Osteocyte (in vitro differentiated cells): ENCODE results near the gene NCK1. TPM values are rescaled to one million over a fixed set of nuclear protein-coding genes. Genes with fewer than 3 reads are reported as not detected.

Source experiments
- DNase-seq: peaks from one replicate; pipeline ENCODE4 v3.0.0; 2021; ENCODE audit warnings: mixed read lengths; ENCODE audit not compliant: unreplicated experiment; ENCODE audit errors: extremely low spot score
- H3K27ac Mint-ChIP-seq: one replicate; pipeline ENCODE4 v1.8.0; 2021; ENCODE audit warnings: mild to moderate bottlenecking, mixed read lengths; ENCODE audit not compliant: unreplicated experiment
- H3K27me3 Mint-ChIP-seq: one replicate; pipeline ENCODE4 v1.8.0; 2021; ENCODE audit warnings: mixed read lengths; ENCODE audit not compliant: unreplicated experiment
- H3K36me3 Mint-ChIP-seq: one replicate; pipeline ENCODE4 v1.8.0; 2021; ENCODE audit warnings: mixed read lengths; ENCODE audit not compliant: unreplicated experiment
- H3K4me1 Mint-ChIP-seq: one replicate; pipeline ENCODE4 v1.8.0; 2021; ENCODE audit warnings: mixed read lengths; ENCODE audit not compliant: unreplicated experiment
- H3K4me3 Mint-ChIP-seq: one replicate; pipeline ENCODE4 v1.8.0; 2021; ENCODE audit warnings: mild to moderate bottlenecking, moderate library complexity, mixed read lengths; ENCODE audit not compliant: unreplicated experiment
- H3K9me3 Mint-ChIP-seq: one replicate; pipeline ENCODE4 v1.8.0; 2021; ENCODE audit warnings: mixed read lengths; ENCODE audit not compliant: unreplicated experiment
- total RNA-seq: library from RNA; stranded (reverse); gene quantifications from 2 replicates; pipeline ENCODE4 v1.2.1, GENCODE V29; 2021
- TF ChIP-seq, protein P1 (sequence below): fragments of 200-600 bp; sonication (generic); IDR thresholded peaks from 2 replicates; pipeline ENCODE4 v1.5.0; 2021; ENCODE audit warnings: antibody characterized with exemption, mild to moderate bottlenecking, moderate library complexity

Gene NCK1
- total RNA-seq, 1 donor from 2014 or later, result 38.6 TPM

DNA sequence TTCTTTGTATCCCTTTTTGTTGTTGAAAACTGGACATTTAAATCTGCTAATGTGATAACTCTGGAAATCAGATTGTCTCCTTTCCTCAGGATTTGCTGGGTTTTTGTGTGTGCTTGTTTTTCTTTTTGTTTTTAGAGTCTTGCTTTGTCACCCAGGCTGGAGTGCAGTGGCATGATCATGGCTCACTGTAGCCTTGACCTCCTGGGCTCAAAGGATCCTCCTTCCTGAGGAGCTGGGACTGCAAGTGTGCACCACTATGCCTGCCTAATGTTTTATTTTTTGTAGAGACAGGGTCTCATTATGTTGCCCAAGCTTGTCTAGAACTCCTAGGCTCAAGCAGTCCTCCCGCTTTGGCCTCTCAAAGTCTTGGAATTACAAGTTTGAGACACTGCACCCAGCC lies 51.2 kb downstream of the NCK1 start:
- Mint-ChIP-seq H3K4me3 (no peak overlapping the region), H3K9me3 (peaks cover 16% of the 10 kb centered on the region), H3K36me3 (peaks cover 17% of the 10 kb centered on the region), H3K4me1 (peaks cover 5% of the 10 kb centered on the region), H3K27ac (peak overlapping the region; percentile 33), H3K27me3 (no peaks in the 10 kb centered on the region)
- TF ChIP-seq, protein P1, sequence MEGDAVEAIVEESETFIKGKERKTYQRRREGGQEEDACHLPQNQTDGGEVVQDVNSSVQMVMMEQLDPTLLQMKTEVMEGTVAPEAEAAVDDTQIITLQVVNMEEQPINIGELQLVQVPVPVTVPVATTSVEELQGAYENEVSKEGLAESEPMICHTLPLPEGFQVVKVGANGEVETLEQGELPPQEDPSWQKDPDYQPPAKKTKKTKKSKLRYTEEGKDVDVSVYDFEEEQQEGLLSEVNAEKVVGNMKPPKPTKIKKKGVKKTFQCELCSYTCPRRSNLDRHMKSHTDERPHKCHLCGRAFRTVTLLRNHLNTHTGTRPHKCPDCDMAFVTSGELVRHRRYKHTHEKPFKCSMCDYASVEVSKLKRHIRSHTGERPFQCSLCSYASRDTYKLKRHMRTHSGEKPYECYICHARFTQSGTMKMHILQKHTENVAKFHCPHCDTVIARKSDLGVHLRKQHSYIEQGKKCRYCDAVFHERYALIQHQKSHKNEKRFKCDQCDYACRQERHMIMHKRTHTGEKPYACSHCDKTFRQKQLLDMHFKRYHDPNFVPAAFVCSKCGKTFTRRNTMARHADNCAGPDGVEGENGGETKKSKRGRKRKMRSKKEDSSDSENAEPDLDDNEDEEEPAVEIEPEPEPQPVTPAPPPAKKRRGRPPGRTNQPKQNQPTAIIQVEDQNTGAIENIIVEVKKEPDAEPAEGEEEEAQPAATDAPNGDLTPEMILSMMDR, result no peak
- DNase-seq, result no peak

DNA sequence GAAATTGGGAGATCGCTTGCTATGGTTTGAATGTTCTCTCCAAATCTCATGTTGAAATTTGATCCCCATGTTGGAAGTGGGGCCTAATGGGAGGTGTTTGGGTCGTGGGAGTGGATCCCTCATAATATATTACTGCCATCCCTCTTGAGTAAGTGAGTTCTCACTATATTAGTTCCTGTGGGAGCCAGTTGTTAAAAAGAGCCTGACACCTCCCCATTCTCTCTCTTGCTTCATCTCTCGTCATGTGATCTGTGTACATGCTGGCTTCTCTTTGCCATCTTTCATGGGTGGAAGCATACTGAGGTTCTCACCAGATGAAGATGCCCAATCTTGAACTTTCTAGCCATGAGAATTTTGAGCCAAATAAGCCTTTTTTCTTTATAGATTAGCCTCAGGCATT lies 52.7 kb downstream of the NCK1 start:
- Mint-ChIP-seq H3K9me3 (peaks cover 16% of the 10 kb centered on the region), H3K4me1 (peaks cover 5% of the 10 kb centered on the region), H3K4me3 (no peak overlapping the region), H3K27ac (no peak overlapping the region), H3K36me3 (peaks cover 17% of the 10 kb centered on the region), H3K27me3 (no peaks in the 10 kb centered on the region)
- DNase-seq, result no peak
- TF ChIP-seq, protein P1, result no peak

DNA sequence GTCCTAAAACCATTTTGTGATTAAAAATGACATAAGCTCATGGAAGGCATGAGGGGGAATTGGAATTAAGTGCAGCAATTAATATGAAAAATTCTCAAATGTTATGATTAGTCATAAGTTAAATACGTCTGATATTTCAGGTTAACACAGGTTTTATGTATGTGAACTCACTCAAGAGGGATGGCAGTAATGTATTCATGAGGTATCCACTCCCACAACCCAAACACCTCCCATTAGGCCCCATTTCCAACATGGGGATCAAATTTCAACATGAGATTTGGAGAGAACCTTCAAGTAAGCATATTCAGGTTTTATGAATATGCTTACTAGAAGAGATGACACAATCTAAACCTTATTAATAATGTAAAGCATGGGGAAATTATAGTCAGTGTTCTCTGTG lies 54.2 kb downstream of the NCK1 start:
- Mint-ChIP-seq H3K27ac (no peak overlapping the region), H3K4me3 (no peak overlapping the region), H3K36me3 (peaks cover 16% of the 10 kb centered on the region), H3K4me1 (peaks cover 3% of the 10 kb centered on the region), H3K9me3 (peaks cover 20% of the 10 kb centered on the region), H3K27me3 (no peaks in the 10 kb centered on the region)
- TF ChIP-seq, protein P1, result no peak
- no peak for DNase-seq

DNA sequence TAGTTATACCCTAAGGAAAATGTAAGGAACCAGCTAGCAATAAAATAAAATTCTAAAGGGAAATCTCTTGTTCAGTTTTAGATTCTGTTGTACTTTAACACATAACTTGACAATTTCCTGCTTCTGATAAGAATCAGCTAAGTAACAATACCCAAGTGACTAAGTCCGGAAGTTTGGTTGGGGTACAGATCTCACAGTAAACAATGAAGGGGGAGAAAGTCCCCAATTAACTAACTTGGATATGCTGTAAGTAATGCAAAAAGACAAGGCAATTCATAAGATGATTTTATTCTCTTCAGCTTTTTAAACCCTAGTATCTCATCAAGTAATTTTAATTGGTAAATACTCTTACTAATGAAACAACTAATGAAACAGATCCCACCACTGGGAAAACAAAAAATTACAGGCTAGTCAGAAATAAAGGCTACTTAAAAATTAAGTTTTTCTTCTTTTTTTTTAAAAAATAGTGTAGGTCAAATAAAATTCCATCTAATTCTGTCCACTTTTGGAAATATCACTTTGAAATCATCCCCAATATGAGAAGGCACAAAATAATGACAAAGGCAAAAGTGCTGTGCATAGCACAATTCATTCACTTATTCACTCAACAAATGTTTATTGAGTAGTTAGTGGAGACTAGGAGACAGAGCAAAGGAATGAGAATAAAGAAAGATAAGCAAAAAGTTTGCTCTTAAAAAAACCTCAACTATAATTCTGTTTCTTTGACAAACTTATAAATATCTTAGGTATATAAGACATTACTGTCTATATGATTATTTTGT lies 58.0 kb downstream of the NCK1 start:
- DNase-seq, result no peak
- Mint-ChIP-seq H3K9me3 (peaks cover 12% of the 10 kb centered on the region), H3K27ac (no peak overlapping the region)

DNA sequence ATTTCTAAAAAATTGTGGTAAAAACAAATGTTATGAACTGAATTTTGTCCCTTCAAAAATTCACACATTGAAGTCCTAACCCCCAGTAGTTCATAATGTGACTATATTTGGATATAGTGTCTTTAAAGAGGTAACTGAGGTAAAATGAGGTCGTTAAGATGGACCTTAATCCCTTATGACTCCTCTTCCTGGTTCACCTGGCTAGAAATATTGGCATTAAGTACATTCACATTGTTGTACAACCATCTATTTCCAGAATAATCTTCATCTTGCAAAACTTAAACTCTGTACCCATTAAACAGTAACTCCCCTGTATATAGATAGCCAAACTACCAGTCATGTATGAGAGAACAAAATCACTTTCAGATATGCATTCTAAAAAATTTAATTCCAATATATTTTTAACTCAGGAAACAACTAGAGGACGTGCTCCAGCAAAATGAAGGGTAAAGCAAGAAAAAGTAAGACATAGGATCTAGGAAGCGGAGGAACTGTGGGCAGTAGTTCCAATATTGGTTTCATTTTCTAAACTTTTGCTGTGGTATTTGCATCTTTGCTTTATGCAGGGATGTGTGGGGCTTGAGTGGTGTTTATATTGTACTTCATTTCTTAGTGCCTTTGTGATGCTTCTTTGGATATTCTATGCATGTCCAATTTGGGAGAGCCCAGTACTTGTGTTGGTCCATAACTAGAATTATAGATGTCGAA lies 59.0 kb downstream of the NCK1 start:
- H3K4me1 Mint-ChIP-seq, result peaks cover 3% of the 10 kb centered on the region
- H3K27me3 Mint-ChIP-seq, result no peaks in the 10 kb centered on the region
- TF ChIP-seq, protein P1, result no peak
- DNase-seq, result no peak
- peaks cover 7% of the 10 kb centered on the region for H3K9me3 Mint-ChIP-seq
- H3K27ac Mint-ChIP-seq, result no peak overlapping the region
- no peak overlapping the region for H3K4me3 Mint-ChIP-seq
- peaks cover 5% of the 10 kb centered on the region for H3K36me3 Mint-ChIP-seq

More for the DNA sequence above, 58.0 kb downstream of the NCK1 start:
- no peaks in the 10 kb centered on the region for H3K4me1 Mint-ChIP-seq
- TF ChIP-seq, protein P1, result no peak
- no peak overlapping the region for H3K4me3 Mint-ChIP-seq
- peaks cover 5% of the 10 kb centered on the region for H3K36me3 Mint-ChIP-seq
- H3K27me3 Mint-ChIP-seq, result no peaks in the 10 kb centered on the region
